Lower leg skin (tissue), 4 donors: ENCODE data around the gene USF2. TPM values are rescaled to one million over a fixed set of nuclear protein-coding genes. Genes with fewer than 3 reads are reported as not detected.
"Not testable (repeated sequence)": the region's sequence is repeated elsewhere in the genome, so short reads cannot be mapped to it uniquely, and the experiment has no call there.

Experiments
- DNase-seq, 2 donors: peaks; one replicate each; pipeline ENCODE4 v3.0.0-alpha.2; 2019; ENCODE audit warnings: low spot score in 2 of 2
- H3K4me3 ChIP-seq: fragments of 200-600 bp; sonication (generic); 2 replicates; pipeline ENCODE4 v1.5.1; 2017; ENCODE audit warnings: mild to moderate bottlenecking, low read depth; ENCODE audit not compliant: poor library complexity, severe bottlenecking
- CTCF ChIP-seq, 3 donors: fragments of 450-650 bp; IDR thresholded peaks; one replicate each; pipeline ENCODE4 v1.5.1; 2016; ENCODE audit warnings: antibody characterized with exemption in 3 of 3, mild to moderate bottlenecking in 3 of 3, moderate library complexity in 2 of 3
- POLR2A ChIP-seq, 2 donors: fragments of 450-650 bp; IDR thresholded peaks; one replicate each; pipeline ENCODE4 v1.6.1; 2016 to 2017; ENCODE audit warnings: antibody characterized with exemption in 2 of 2, mild to moderate bottlenecking in 1 of 2, moderate library complexity in 1 of 2
- WGBS, 2 donors: methylation state at CpG; one replicate each; pipeline ENCODE4 v1.1.5; 2018; 5-methylcytosine and 5-hydroxymethylcytosine counted together
- intact Hi-C: fragments of 100-400 bp; cut with DNase I; formaldehyde crosslinking; loops from one replicate; pipeline ENCODE4 v1.15.0; 2023; ENCODE audit warnings: low total_unique reads
- total RNA-seq, 4 donors: library from RNA; depleted of rRNA; stranded (reverse); fragments of >200 nt; gene quantifications; one replicate each; pipeline ENCODE4 v1.1.0, GENCODE V29; 2016

Gene USF2, protein sequence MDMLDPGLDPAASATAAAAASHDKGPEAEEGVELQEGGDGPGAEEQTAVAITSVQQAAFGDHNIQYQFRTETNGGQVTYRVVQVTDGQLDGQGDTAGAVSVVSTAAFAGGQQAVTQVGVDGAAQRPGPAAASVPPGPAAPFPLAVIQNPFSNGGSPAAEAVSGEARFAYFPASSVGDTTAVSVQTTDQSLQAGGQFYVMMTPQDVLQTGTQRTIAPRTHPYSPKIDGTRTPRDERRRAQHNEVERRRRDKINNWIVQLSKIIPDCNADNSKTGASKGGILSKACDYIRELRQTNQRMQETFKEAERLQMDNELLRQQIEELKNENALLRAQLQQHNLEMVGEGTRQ
- 100 to 1,000 TPM in 3 of 4 donors, 10 to 100 TPM in 1; 95.9 to 126 (median 120) TPM for total RNA-seq

GRCh38 chr19:35268536-35269437 lies at the start of gene USF2:
TSS of gene USF2 (plus strand) at chr19:35268962. CDS start at chr19:35269102, 140 bp downstream.
- DNase-seq: peak; percentile 51 to 93
- intact Hi-C loops: loop anchor here (10.0 kb wide), 1 partner anchor 124 kb away; the partner anchor contains the start of gene FXYD7
- peak within 1 kb of the TSS; percentile 61 for H3K4me3 ChIP-seq
- 0% methylated on average over 29 to 53 of the region's 126 CpGs for WGBS, 2 donors
- TF ChIP-seq CTCF (IDR thresholded peaks at IDR 0.05) (no peak), POLR2A (IDR thresholded peaks at IDR 0.05) (no peak)

DNA sequence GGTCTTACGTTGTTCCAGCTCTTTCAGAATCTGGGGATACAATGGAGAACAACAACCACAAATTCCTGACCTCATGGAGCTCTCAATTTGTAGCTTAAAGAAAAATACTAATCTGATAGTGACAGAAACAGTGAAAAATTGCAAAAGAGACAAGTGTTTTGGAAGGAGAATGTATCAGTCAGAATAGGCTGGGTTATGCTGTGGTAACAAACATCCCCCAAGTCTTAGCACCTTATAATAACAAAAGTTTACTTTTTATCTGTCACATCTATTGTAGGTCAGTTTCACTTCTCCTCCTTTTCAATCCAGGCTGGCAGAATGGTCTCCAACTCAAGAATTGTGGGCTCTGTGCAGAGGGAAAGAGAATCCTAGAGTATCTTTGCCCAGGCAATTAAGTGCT lies 49.8 kb upstream of the USF2 start:
- TF ChIP-seq CTCF (IDR thresholded peaks at IDR 0.05): no peak
- WGBS, 2 donors: 95 to 96% methylated on average over 1 of the region's 1 CpG
- no peak for DNase-seq
- no peak overlapping the region for H3K4me3 ChIP-seq
- intact Hi-C loops: no loop called here

- intact Hi-C loops: no loop called here
- 59 to 62% methylated on average over 3 of the region's 3 CpGs for WGBS, 2 donors
Measured at GRCh38 chr19:35220315-35220921, 48.3 kb upstream of the USF2 start.

GRCh38 chr19:35220973-35221590 lies 47.7 kb upstream of the USF2 start:
- intact Hi-C loops, H3K4me3 ChIP-seq: not testable (repeated sequence)
- DNase-seq: peak in 1 of 2 donors; percentile 71
- 87 to 88% methylated on average over 4 of the region's 4 CpGs for WGBS, 2 donors

More at GRCh38 chr19:35220315-35220921, 48.3 kb upstream of the USF2 start:
- TF ChIP-seq POLR2A (IDR thresholded peaks at IDR 0.05) (no peak), CTCF (IDR thresholded peaks at IDR 0.05) (no peak)
- H3K4me3 ChIP-seq: no peak overlapping the region
- DNase-seq: peak in 1 of 2 donors; percentile 57

GRCh38 chr19:35222373-35223015 lies 46.3 kb upstream of the USF2 start:
- WGBS, 2 donors: 82 to 95% methylated on average over 6 to 7 of the region's 7 CpGs
- TF ChIP-seq POLR2A (IDR thresholded peaks at IDR 0.05) (no peak), CTCF (IDR thresholded peaks at IDR 0.05) (no peak)
- peak in 1 of 2 donors; percentile 70 for DNase-seq
- H3K4me3 ChIP-seq: no peak overlapping the region
- intact Hi-C loops: no loop called here
